HK-2 (cell line): ENCODE results near the gene ZBTB8A.
"Not testable (repeated sequence)": the region's sequence is repeated elsewhere in the genome, so short reads cannot be mapped to it uniquely, and the experiment has no call there.

Source experiments
- DNase-seq: peaks from one replicate; pipeline ENCODE4 v3.0.0-alpha.2; 2018; ENCODE audit not compliant: unreplicated experiment

Gene ZBTB8A

GRCh38 chr1:32538887-32539583 is at the start of gene ZBTB8A:
ZBTB8A (plus strand) TSS chr1:32539427; CDS start chr1:32592932, 53,505 bp downstream.
- DNase-seq, result peak; percentile 56

GRCh38 chr1:32489774-32490454 is 49.3 kb upstream of the ZBTB8A start:
- no peak for DNase-seq

GRCh38 chr1:32491386-32491785 is 47.8 kb upstream of the ZBTB8A start:
- DNase-seq, result no peak

DNA sequence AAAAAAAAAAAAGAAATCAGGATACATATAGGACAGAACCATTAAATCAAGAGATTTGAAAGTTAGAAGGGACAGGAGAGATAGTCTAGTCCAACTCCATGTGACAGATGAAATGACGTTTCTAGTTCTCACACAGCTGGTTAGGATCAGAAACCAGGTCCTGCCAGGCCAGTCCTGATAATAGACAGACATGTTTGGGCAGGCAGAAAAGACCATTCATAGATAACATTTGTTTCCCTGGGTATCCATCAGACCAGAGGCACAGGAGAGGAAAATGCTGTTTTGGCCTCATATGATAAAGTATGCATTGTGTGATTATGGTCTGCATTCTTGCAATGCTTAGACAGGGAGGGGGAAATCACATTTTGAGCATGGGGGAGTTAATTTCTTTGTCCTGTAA is 45.0 kb upstream of the ZBTB8A start:
- DNase-seq, result no peak

- DNase-seq, result no peak
Measured at GRCh38 chr1:32494711-32495337, 44.4 kb upstream of the ZBTB8A start.

GRCh38 chr1:32496127-32496526 is 43.1 kb upstream of the ZBTB8A start:
- DNase-seq, result no peak

GRCh38 chr1:32498751-32499150 is 40.5 kb upstream of the ZBTB8A start:
- no peak for DNase-seq

- DNase-seq, result peak; percentile 53
Measured at GRCh38 chr1:32500387-32501209, 38.6 kb upstream of the ZBTB8A start.

- DNase-seq, result no peak
Measured at GRCh38 chr1:32501865-32502264, 37.4 kb upstream of the ZBTB8A start.

GRCh38 chr1:32503153-32503552 is 36.1 kb upstream of the ZBTB8A start:
- no peak for DNase-seq

GRCh38 chr1:32507021-32507420 is 32.2 kb upstream of the ZBTB8A start:
- no peak for DNase-seq

DNA sequence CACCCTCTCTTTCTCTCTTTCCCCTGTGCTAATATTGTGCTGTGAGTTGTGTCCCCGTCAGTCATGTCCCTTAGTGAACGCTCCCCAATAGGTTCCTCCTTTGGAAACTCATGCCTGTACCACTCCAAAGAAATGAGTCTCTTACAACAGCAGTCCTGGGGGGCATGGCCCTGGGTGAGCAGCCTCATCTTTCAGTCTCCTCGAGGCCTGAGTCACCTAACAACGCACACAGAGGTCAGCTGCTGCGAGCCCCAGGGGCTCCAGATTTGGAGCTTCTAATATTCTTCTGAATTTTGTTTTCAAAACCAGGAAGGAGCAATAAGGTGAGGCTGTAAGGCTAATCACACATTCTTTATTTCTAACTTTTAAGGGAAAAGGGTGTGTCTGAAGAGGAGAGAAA is 30.5 kb upstream of the ZBTB8A start:
- no peak for DNase-seq

DNA sequence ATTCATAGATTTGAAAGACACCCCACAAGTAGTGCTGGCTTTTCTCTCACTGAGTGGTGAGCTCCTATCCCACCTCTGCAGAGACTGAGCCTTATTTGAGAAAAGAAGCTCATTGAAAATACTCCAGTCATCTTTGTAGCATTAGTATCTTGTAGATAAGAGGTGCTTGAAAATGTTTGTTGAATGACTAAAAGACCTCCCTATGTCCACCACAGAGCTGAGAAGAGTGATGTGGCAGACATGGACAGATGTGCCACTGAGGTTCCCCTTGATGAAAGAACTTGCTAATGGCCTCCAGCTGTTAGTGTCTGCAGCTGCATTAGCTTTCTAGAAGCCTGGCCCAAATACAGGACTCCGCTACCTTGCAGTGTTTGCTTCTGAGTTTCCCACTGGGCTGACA is 29.3 kb upstream of the ZBTB8A start:
- no peak for DNase-seq

DNA sequence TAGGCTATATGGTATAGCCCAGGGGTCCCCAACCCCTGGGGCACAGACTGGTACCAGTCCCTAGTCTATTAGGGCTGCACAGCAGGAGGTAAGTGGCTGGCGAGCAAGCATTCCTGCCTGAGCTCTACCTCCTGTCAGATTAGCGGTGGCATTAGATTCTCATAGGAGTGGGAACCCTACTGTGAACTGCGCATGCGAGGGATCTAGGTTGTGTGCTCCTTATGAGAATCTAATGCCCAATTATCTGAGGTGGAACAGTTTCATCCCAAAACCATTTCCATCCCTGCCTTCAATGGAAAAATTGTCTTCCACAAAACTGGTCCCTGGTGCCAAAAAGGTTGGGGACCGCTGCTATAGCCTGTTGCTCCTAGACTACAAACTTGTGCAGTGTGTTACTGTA is 22.8 kb upstream of the ZBTB8A start:
- DNase-seq, result no peak

- DNase-seq, result no peak
Measured at GRCh38 chr1:32518976-32519375, 20.3 kb upstream of the ZBTB8A start.

DNA sequence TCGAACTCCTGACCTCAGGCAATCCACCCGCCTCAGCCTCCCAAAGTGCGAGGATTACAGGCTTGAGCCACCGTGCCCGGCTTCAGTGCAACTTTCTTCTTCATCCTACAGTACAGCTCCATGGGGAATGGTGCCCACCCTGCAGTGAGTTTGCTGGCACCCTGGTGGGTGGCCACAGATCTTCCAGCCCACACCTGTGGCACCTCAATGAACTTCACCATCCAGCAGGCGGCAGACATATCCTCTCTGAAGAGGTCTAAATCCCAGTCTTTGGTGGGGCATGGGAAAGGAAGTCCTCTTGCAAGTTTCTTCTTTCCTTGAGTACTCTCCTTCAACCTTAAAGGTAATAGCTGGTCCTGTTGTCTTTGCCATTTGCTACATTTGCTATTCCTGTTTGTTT is 18.1 kb upstream of the ZBTB8A start:
- DNase-seq, result no peak

DNA sequence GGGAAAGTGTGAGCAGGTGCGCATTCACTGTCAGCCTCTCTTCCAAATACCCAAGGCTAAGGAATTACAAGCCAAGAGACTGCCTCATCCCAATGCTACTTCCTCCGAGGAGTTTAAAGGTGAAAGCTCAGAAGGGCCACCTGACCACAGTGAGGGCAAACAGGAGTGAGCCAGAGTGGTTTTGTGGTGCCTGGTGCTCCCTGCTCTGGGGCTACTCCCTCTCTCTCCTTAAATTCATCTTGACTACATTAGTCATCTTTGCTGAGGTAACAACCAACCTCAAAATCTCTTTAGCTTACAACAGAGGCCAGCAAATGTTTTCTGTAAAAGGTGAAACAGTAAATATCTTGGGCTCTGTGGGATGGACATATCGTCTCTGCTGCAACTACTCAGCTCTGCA is 14.2 kb upstream of the ZBTB8A start:
- DNase-seq, result no peak

- DNase-seq, result no peak
Measured at GRCh38 chr1:32525661-32526444, 13.4 kb upstream of the ZBTB8A start.

DNA sequence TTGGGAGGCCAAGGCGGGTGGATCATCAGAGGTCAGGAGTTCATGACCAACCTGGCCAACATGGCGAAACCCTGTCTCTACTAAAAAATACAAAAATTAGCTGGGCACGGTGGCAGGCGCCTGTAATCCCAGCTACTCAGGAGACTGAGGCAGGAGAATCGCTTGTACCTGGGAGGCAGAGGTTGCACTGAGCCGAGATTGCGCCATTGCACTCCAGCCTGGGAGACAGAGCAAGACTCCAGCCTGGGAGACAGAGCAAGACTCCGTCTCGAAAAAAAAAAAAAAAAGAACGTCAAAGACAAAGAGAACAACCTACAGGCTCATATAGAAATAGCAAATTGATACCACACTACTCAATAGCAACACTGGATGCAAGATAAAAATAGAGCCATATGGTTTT is 10.7 kb upstream of the ZBTB8A start:
- not testable (repeated sequence) for DNase-seq

DNA sequence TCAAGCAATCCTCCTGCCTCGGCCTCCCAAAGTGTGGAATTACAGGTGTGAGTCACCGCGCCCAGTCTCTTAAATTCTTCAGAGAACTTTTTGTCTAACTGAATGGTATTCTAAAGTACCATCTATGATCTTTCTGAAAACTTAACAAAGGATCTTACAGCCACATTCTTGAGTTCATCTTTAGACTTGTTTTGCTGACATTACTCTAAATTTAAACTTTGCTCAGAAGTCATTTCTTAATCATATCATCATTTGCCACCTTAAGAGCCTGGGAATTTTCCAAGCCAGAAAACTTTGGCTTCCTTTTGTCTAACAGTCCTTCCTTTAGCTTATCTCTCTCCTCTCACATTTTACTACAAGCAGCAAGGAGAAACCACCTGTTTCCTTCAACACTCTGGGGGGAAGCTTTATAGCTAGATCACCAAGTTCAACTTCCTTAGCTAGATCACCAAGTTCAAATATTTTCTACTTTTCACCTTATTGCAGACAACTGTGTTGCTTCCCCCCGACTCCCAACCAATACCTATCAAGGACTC is 5.4 kb upstream of the ZBTB8A start:
- no peak for DNase-seq

GRCh38 chr1:32536117-32536516 is 3.1 kb upstream of the ZBTB8A start:
- no peak for DNase-seq
